Astrocyte (in vitro differentiated cells and primary cell): Measurements from ENCODE around the gene PCK1. TPM values are rescaled to one million over a fixed set of nuclear protein-coding genes. Genes with fewer than 3 reads are reported as not detected.

Experiments
- DNase-seq: peaks from one replicate; pipeline ENCODE4 v3.0.0-alpha.2; 2010; ENCODE audit warnings: low read depth
- FAIRE-seq: peaks from 2 replicates; lab custom pipeline; 2011; peaks lifted over from hg19 to GRCh38; lab: Jason Lieb, UNC
- H2AFZ ChIP-seq: 2 replicates; pipeline ENCODE4 v1.6.0; 2012; ENCODE audit warnings: low read depth, low read length, inconsistent platforms
- H3K27ac ChIP-seq: 2 replicates; pipeline ENCODE4 v1.5.1; 2011; ENCODE audit warnings: low read depth, low read length, inconsistent platforms
- H3K27me3 ChIP-seq: 2 replicates; pipeline ENCODE4 v1.6.0; 2011; ENCODE audit warnings: low read length, inconsistent platforms; ENCODE audit not compliant: insufficient read depth
- H3K36me3 ChIP-seq: 2 replicates; pipeline ENCODE4 v1.5.1; 2011; ENCODE audit warnings: low read length, inconsistent platforms; ENCODE audit not compliant: insufficient read depth
- H3K4me1 ChIP-seq: 2 replicates; pipeline ENCODE4 v1.5.1; 2011; ENCODE audit warnings: low read length, inconsistent platforms; ENCODE audit not compliant: insufficient read depth
- H3K4me2 ChIP-seq: 2 replicates; pipeline ENCODE4 v1.6.0; 2012; ENCODE audit warnings: low read length, inconsistent platforms
- H3K4me3 ChIP-seq: 2 replicates; pipeline ENCODE4 v1.5.1; 2011; ENCODE audit warnings: low read depth, mild to moderate bottlenecking, low read length, inconsistent platforms; ENCODE audit not compliant: insufficient read depth
- H3K79me2 ChIP-seq: 2 replicates; pipeline ENCODE4 v1.6.0; 2012; ENCODE audit warnings: mild to moderate bottlenecking, low read length, inconsistent platforms; ENCODE audit not compliant: insufficient read depth
- H3K9ac ChIP-seq: 2 replicates; pipeline ENCODE4 v1.6.0; 2012; ENCODE audit warnings: mild to moderate bottlenecking, low read length, inconsistent platforms
- H3K9me3 ChIP-seq: 2 replicates; pipeline ENCODE4 v1.5.1; 2012; ENCODE audit warnings: low read depth, mild to moderate bottlenecking, low read length, inconsistent platforms; ENCODE audit not compliant: insufficient read depth
- H4K20me1 ChIP-seq: 2 replicates; pipeline ENCODE4 v1.6.0; 2012; ENCODE audit warnings: low read length, inconsistent platforms; ENCODE audit not compliant: insufficient read depth
- H3K27ac Mint-ChIP-seq: one replicate; pipeline ENCODE4 v1.8.0; 2021; ENCODE audit warnings: mild to moderate bottlenecking, mixed read lengths; ENCODE audit not compliant: unreplicated experiment
- H3K27me3 Mint-ChIP-seq: one replicate; pipeline ENCODE4 v1.8.0; 2021; ENCODE audit warnings: low read depth, mixed read lengths; ENCODE audit not compliant: unreplicated experiment
- H3K36me3 Mint-ChIP-seq: one replicate; pipeline ENCODE4 v1.8.0; 2021; ENCODE audit warnings: low read depth, mixed read lengths; ENCODE audit not compliant: unreplicated experiment
- H3K4me1 Mint-ChIP-seq: one replicate; pipeline ENCODE4 v1.8.0; 2021; ENCODE audit warnings: low read depth, mixed read lengths; ENCODE audit not compliant: unreplicated experiment
- H3K4me3 Mint-ChIP-seq: one replicate; pipeline ENCODE4 v1.8.0; 2021; ENCODE audit warnings: mild to moderate bottlenecking, moderate library complexity, mixed read lengths; ENCODE audit not compliant: unreplicated experiment
- H3K9me3 Mint-ChIP-seq: one replicate; pipeline ENCODE4 v1.8.0; 2021; ENCODE audit warnings: mild to moderate bottlenecking, mixed read lengths; ENCODE audit not compliant: unreplicated experiment
- EZH2 ChIP-seq: IDR thresholded peaks from 2 replicates; pipeline ENCODE4 v1.6.1; 2012; ENCODE audit warnings: mild to moderate bottlenecking, low read length, inconsistent platforms; ENCODE audit not compliant: insufficient read depth
- total RNA-seq: library from RNA; stranded (reverse); gene quantifications from 2 replicates; pipeline ENCODE4 v1.2.1, GENCODE V29; 2021
- TF ChIP-seq, protein P1 (sequence below): IDR thresholded peaks from 2 replicates; pipeline ENCODE4 v1.5.1; 2011; ENCODE audit warnings: low read depth, mild to moderate bottlenecking, inconsistent platforms, low read length, moderate library complexity; ENCODE audit not compliant: insufficient read depth

PCK1 gene
- total RNA-seq, 1 donor from 2014 or later, result not detected

DNA sequence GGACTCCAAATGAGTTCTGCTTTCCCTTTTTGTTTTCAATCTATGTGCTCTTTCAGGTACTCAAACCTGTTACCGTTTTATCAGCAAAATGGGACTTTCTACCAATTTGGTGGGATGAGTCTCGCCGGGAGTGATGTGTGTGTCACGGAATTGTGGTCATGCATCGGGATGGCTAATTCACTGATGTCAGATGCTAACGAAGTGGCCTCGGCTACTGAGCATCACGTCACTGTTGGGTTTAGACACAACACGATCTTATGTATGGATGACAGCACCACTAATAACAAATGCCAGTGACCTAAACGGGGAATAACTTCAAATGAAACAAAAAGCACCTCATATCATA lies 1.6 kb upstream of the PCK1 start:
- Histone ChIP-seq H3K79me2 (no peaks in the 10 kb centered on the region), H4K20me1 (no peaks in the 10 kb centered on the region), H3K4me1 (no peaks in the 10 kb centered on the region), H3K27me3 (peaks cover 42% of the 10 kb centered on the region), H2AFZ (no peak overlapping the region), H3K4me2 (no peak overlapping the region), H3K27ac (no peak overlapping the region), H3K9me3 (no peaks in the 10 kb centered on the region), H3K9ac (no peak overlapping the region), H3K4me3 (no peak overlapping the region), H3K36me3 (no peaks in the 10 kb centered on the region)
- Mint-ChIP-seq H3K27ac (no peak overlapping the region), H3K9me3 (peaks cover 7% of the 10 kb centered on the region), H3K4me1 (peaks cover 6% of the 10 kb centered on the region), H3K36me3 (no peaks in the 10 kb centered on the region), H3K4me3 (no peak overlapping the region), H3K27me3 (peaks cover 69% of the 10 kb centered on the region)
- TF ChIP-seq EZH2, result no peak
- TF ChIP-seq, protein P1, sequence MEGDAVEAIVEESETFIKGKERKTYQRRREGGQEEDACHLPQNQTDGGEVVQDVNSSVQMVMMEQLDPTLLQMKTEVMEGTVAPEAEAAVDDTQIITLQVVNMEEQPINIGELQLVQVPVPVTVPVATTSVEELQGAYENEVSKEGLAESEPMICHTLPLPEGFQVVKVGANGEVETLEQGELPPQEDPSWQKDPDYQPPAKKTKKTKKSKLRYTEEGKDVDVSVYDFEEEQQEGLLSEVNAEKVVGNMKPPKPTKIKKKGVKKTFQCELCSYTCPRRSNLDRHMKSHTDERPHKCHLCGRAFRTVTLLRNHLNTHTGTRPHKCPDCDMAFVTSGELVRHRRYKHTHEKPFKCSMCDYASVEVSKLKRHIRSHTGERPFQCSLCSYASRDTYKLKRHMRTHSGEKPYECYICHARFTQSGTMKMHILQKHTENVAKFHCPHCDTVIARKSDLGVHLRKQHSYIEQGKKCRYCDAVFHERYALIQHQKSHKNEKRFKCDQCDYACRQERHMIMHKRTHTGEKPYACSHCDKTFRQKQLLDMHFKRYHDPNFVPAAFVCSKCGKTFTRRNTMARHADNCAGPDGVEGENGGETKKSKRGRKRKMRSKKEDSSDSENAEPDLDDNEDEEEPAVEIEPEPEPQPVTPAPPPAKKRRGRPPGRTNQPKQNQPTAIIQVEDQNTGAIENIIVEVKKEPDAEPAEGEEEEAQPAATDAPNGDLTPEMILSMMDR, result no peak
- DNase-seq (no peak), FAIRE-seq (no peak)

DNA sequence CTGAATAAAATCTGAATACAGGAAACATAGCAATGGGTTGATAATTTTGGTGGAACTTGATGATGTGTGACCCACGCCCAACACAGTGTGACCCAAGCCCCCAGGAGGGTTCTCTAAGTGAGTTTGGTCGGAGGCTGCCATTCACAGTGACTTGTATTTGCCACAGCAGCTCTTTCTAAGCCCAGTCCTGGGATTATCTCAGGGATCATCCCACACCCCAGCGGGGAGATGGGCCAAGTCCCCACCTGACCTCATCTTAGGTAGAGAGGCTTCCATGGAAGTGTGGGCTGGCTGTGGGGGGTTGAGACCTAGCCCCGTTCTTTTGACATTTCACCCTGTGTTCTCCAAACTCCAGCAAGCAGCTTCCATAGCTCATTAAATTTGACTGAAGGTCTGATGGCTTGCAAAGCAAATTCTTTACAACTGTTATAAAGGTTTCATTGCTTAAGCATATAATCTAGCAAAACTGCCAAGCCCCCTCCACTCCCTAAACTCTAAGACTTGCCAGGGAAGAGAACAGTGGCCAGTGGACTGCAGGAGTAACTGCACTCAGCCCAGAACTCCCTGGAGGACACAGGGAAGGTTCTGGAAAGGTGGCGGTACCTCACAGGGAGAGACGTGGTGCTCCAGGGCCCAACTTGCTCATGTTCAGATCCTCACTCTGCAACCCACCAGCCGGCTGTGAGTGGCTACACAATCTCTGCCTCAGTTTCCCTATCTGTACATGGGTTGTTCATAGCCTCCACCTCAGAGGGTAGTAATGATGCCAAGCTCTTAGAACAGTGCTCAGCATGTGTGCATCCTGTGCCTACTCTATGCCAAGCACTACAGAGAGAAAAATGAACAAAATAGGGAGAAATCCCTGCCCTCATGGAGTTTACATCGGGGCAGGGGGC lies 1.0 kb upstream of the PCK1 start:
- Histone ChIP-seq H3K79me2 (no peaks in the 10 kb centered on the region), H3K27ac (no peak overlapping the region), H3K4me1 (no peaks in the 10 kb centered on the region), H4K20me1 (no peaks in the 10 kb centered on the region), H2AFZ (no peak overlapping the region), H3K4me2 (no peak overlapping the region), H3K27me3 (peaks cover 35% of the 10 kb centered on the region), H3K36me3 (no peaks in the 10 kb centered on the region), H3K9me3 (no peaks in the 10 kb centered on the region), H3K4me3 (no peak overlapping the region), H3K9ac (no peak overlapping the region)
- Mint-ChIP-seq H3K27ac (no peak overlapping the region), H3K9me3 (peaks cover 9% of the 10 kb centered on the region), H3K27me3 (peaks cover 72% of the 10 kb centered on the region), H3K4me1 (peaks cover 6% of the 10 kb centered on the region), H3K36me3 (no peaks in the 10 kb centered on the region), H3K4me3 (no peak overlapping the region)
- DNase-seq, result no peak
- FAIRE-seq, result no peak
- TF ChIP-seq, protein P1, result no peak
- no peak for TF ChIP-seq EZH2
